ENCODE measurements around the gene MTMR3.
"Not testable (repeated sequence)": the region's sequence is repeated elsewhere in the genome, so short reads cannot be mapped to it uniquely, and the experiment has no call there.

Gene MTMR3

DNA sequence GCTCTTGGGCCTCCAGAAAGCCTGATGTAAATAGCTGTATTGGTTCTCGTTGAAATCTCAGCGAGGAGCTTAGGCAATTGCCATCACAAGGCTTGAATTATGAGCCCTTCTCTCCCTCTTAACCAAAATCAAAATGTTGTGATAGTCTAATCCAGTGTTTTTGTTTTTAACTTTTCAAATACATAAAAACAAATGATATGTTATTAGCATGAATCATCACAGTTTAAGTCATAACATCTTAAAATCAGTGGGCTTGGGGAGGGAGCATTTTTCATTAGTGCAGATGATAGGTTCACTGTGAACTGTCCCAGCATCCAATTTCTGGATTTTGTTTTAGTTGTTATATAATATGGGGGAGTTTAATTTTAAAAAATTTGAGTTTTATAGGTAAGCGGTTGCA, 148.4 kb downstream of the MTMR3 start:
- DNase-seq, result no peak

- DNase-seq, result no peak
These were observed 148.9 kb downstream of the MTMR3 start for GRCh38 chr22:30031764-30032455.

DNA sequence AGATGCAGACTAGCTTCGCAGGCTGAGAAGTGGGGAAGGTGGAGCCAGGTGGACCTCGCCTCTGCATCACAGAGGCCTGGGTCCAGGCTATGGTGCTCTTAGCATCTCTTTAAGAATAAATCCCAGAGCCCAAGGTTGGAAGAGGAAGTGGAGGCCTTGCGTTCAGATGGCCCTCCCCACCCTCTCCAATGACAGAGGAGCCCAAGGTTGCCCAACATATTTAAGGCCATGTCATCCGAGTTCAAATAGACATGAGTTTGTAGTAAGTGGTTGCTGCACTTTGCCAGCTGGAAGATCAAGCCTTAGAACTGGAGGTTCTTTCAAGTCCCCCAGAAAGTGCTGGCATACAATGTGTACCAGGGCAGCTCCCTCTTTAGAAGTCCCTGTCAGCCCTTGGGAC, 150.2 kb downstream of the MTMR3 start:
- DNase-seq, result peak in 1 of 2 donors; percentile 14

GRCh38 chr22:30033901-30034300, 150.9 kb downstream of the MTMR3 start:
- no peak for DNase-seq

- no peak for DNase-seq
These were observed 153.7 kb downstream of the MTMR3 start for GRCh38 chr22:30036656-30037055.

GRCh38 chr22:30038219-30038618, 155.2 kb downstream of the MTMR3 start:
- DNase-seq, result no peak

- DNase-seq, result no peak
These were observed 157.7 kb downstream of the MTMR3 start for GRCh38 chr22:30040499-30041260.

DNA sequence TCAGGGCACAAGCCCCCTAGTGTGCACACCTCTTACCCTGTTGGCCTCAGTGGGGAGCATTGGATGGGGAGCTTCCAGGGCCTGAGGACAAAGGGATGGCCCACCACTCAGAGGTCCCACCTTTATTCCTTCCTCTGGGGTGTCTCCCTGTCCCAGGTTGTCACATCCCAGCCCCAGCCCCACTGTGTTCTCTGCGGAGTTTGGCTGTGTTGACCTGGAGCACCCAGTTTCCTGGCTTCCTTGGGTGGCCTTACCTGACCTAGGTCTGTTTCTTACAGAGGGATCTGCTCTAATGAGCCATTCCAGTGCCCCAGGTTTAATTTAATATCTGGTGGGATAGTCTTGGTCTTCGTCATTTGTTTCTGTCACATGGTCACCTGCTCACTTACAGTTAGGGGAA, 158.5 kb downstream of the MTMR3 start:
- no peak for DNase-seq

DNA sequence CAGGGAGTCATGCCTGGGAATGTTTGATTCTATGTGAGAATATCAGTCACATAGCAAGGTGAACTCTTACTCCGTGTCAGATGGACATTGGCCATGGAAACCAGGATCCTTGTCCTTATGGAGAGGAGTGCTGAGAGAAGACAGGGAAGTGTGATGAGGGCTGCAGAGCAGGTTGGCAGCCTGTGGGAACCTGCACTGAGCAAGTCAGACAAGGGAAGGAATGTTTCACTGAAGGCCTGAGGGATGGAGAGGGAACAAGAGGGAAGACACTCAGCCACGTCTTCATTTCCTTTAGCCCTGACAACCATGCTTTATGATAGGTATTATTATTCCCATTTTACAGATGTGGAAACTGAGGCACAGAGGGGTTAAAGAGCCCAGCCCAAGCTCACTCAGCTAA, 158.9 kb downstream of the MTMR3 start:
- DNase-seq, result no peak

DNA sequence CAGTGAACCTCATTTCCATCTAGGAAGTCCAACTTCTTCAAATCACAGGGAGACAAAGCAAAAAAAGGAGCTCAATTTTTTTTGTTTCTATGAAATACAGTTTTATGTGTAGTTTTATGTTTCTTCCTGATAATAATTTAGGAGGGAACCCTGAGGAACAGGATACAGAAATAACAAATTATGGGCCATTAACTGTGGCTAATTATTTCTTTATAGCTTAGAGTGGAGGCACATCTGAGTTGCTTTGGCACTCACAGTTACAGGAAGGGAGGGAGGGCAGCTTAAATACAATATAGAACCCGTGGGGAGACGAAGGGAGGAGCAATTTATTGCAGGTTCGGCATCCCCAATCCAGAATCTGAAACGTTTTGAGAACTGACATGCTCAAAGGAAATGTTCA, 160.2 kb downstream of the MTMR3 start:
- DNase-seq, result no peak

DNA sequence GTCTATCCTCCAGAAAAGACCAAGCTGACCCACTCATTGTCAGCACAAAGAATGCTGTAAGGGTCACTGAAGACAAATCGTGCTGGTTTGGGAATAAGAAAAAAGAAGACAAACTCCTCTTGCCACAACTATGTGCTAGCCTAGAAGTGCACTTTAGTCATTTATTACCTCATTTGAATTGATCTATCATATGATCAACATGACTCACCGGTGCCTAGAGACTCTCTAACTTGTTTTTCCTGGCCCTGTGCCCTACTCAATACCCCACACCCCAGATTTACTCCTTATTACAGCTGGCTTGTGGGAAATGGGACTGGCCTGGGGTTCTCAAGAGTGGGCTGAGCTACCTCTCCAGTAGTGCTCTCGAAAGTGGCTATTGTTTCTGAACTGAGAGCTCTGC, 161.4 kb downstream of the MTMR3 start:
- DNase-seq, result no peak

GRCh38 chr22:30044881-30045493, 162.0 kb downstream of the MTMR3 start:
- DNase-seq, result no peak

- no peak for DNase-seq
These were observed 162.5 kb downstream of the MTMR3 start for GRCh38 chr22:30045494-30045887.

GRCh38 chr22:30045901-30046715, 163.1 kb downstream of the MTMR3 start:
- DNase-seq, result no peak

GRCh38 chr22:30046716-30047363, 163.9 kb downstream of the MTMR3 start:
- DNase-seq, result no peak

DNA sequence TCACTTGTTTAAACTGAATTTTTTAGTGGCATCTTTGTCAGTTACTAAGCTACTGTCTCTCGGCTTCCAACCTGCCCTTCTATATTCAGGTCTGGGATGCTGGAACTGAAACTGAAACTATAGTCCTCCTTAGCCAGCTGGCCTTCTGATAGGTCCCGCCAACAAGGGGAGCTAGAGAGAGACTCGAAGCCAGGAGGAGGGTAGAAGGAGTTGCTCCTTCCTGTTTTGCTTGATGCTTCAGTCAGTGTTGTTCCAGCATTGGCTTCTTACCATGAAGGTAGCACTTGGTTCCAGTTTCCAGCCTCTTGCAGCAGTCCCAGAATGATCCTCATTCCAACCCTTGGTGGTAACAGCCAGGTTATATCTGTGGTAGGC, 164.4 kb downstream of the MTMR3 start:
- DNase-seq, result peak; percentile 45 to 75

DNA sequence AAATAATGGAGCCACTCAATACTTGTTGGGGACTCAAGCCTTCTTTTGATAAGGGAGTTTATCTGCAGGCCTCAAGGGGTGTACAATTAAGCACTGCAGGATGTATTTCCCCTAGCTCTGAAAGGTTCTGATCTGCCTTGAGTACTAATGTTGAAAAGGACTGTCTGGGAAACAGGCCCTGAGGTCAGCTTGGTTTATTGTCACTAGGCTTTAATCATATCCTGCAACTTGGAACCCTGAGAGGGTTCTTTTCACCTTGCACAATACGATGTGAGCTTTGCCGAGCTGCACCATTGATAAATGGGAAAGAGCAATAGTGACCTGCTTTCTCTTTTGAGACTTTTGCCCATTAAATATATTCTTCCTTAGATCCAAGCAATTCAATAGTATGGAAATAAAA, 165.7 kb downstream of the MTMR3 start:
- DNase-seq, result no peak

DNA sequence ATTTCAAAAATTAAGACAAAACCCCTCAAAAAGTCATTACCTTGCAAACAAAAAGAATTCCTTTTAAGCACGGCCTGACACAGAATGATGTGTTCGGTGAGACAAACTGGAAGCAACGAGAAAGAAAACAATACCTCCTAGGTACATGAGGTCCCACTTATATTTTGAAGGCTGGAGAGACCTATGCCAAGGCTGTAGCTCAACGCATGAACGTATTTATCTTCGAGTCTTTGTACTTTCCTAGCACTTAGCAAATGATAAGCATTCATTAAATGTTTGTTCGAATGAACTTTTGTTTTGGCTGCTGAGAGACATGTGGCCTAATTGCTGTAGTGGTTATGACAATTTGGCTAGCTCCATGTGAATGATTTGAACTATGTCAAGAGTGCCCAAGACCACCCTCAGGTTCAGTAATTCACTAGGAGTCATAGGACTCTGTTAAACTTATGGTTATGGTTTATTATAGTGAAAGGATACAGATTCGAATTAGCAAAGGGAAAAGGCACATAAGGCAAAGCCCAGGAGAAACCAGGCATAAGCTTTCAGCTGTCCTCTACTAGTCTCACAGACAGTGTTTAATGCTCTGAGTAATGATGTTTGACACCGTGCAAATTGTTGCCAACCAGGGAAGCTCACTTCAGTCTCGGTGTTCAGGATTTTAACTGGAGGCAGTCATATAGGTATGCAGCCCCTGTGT, 171.2 kb downstream of the MTMR3 start:
- DNase-seq, result no peak

DNA sequence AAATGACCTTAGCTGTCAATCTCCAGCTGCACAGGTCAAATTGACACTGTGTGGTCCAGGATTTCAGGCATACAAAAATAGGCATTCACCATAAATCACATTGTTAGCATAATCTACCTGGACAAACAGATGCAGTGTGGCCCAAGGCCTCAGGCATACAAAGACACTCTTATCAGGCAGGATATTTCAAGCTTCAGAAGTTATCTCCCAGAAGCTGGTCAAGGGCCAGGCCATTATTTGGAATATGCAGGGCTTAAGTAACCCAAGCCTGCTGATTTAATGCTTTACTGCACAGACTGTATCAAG, 171.7 kb downstream of the MTMR3 start:
- DNase-seq, result no peak

DNA sequence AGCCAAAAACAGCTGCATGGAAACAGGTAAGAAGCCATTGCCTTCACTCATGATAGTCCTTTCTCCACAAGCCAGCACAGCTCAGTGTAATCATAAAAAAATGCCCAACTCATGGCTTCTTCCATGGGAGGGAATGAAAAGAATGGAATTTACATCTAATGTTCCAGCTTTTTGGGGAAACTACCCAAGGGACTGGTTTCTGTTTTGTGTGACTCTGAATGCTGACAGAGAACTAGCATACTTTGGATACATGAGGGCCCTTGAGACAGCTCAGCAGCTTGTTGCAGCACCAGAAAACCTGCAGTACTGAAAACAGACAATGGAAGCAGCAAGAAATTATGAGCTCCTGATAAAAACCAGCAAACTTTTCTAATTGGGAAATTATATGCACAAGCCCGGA, 173.0 kb downstream of the MTMR3 start:
- DNase-seq, result no peak

DNA sequence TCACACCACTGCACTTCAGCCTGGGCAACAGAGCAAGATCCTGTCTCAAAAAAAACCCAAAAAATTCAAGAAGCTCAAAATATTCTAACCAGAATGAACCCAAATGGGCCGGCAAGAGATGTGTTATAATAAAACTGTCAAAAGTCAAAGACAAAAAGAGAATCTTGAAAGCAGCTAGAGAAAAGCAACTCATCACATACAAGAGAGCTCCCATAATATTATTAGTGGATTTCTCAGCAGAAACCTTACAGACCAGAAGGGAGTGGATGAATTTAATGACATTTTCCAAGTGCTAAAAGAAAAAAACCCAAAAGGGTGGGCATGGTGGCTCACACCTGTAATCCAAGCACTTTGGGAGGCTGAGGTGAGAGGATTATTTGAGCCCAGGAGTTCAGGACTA, 174.4 kb downstream of the MTMR3 start:
- DNase-seq, result no peak

DNA sequence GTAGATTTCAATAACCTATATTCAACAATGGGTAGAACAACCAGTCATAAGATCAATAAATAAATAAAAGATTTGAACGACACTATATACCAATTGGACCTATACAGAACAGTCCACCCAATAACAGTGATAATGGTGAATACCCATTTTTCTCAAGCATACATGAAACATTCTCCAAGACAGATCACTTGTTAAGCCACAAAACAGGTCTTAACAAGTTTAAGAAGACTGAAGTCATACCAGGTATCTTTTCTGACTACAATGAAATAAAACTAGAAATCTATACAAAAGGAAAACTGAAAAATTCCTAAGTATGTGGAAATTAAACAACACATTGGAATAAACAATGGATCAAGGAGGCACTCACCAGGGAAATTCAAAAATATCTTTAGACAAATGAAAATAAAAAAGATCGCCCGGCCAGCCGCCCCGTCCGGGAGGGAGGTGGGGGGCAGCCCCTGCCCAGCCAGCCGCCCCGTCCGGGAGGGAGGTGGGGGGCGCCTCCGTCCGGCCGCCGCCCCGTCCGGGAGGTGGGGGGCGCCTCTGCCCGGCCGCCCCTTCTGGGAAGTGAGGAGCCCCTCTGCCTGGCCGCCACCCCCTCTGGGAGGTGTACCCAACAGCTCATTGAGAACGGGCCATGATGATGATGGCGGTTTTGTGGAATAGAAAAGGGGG, 176.5 kb downstream of the MTMR3 start:
- not testable (repeated sequence) for DNase-seq
